Mesendoderm (in vitro differentiated cells): Measurements from ENCODE around the gene MYO18B.

Experiments used
- DNase-seq: peaks from one replicate; pipeline ENCODE4 v3.0.0; 2013
- H2AK5ac ChIP-seq: 2 replicates; pipeline ENCODE4 v1.6.1; 2013; ENCODE audit warnings: low read length, inconsistent platforms
- H2BK120ac ChIP-seq: 2 replicates; pipeline ENCODE4 v1.6.1; 2013; ENCODE audit warnings: low read depth, mild to moderate bottlenecking, low read length, moderate library complexity, mixed read lengths
- H2BK15ac ChIP-seq: replicated peaks from 2 replicates; pipeline ENCODE4 v1.6.1; 2013; ENCODE audit warnings: low read depth, mild to moderate bottlenecking, moderate library complexity
- H2BK5ac ChIP-seq: 2 replicates; pipeline ENCODE4 v1.6.1; 2013; ENCODE audit warnings: low read length, inconsistent platforms
- H3K18ac ChIP-seq: 2 replicates; pipeline ENCODE4 v1.6.1; 2013; ENCODE audit warnings: mild to moderate bottlenecking, low read length, mixed read lengths
- H3K23ac ChIP-seq: one replicate; pipeline ENCODE4 v1.6.1; 2013; ENCODE audit warnings: low read length
- H3K27ac ChIP-seq: 2 replicates; pipeline ENCODE4 v1.5.1; 2013; ENCODE audit warnings: low read depth, mild to moderate bottlenecking, inconsistent platforms, low read length, moderate library complexity
- H3K27me3 ChIP-seq: 2 replicates; pipeline ENCODE4 v1.6.1; 2013; ENCODE audit warnings: low read length, control low read depth, mild to moderate bottlenecking, inconsistent platforms; ENCODE audit not compliant: insufficient read depth, poor library complexity
- H3K36me3 ChIP-seq: 2 replicates; pipeline ENCODE4 v1.6.1; 2013; ENCODE audit warnings: low read length, inconsistent platforms; ENCODE audit not compliant: control insufficient read depth, insufficient read depth
- H3K4ac ChIP-seq: one replicate; pipeline ENCODE4 v1.6.1; 2013; ENCODE audit warnings: low read depth, mild to moderate bottlenecking, low read length, moderate library complexity
- H3K4me1 ChIP-seq: 2 replicates; pipeline ENCODE4 v1.6.1; 2013; ENCODE audit warnings: low read depth, low read length, inconsistent platforms; ENCODE audit not compliant: control insufficient read depth
- H3K4me2 ChIP-seq: 2 replicates; pipeline ENCODE4 v1.6.1; 2013; ENCODE audit warnings: low read length
- H3K4me3 ChIP-seq: 2 replicates; pipeline ENCODE4 v1.5.1; 2013; ENCODE audit warnings: mild to moderate bottlenecking, low read length
- H3K56ac ChIP-seq: one replicate; pipeline ENCODE4 v1.6.1; 2013; ENCODE audit warnings: low read length
- H3K79me1 ChIP-seq: 2 replicates; pipeline ENCODE4 v1.6.1; 2013; ENCODE audit warnings: low read length, inconsistent platforms
- H3K79me2 ChIP-seq: 2 replicates; pipeline ENCODE4 v1.6.1; 2013; ENCODE audit warnings: mild to moderate bottlenecking, low read length; ENCODE audit not compliant: control insufficient read depth, insufficient read depth
- H3K9ac ChIP-seq: 2 replicates; pipeline ENCODE4 v1.6.1; 2013; ENCODE audit warnings: low read length, inconsistent platforms
- H4K5ac ChIP-seq: one replicate; pipeline ENCODE4 v1.6.1; 2013; ENCODE audit warnings: low read length
- H4K8ac ChIP-seq: one replicate; pipeline ENCODE4 v1.6.1; 2013; ENCODE audit warnings: low read depth, mild to moderate bottlenecking, control low read depth, low read length, moderate library complexity
- WGBS: extraction: QIAGEN DNeasy Blood & Tissue Kit; methylation state at CpG from one replicate; pipeline ENCODE4 v1.1.7; 2013; ENCODE audit warnings: low lambda C conversion rate, missing lambda C conversion rate; ENCODE audit not compliant: insufficient coverage; ENCODE audit errors: extremely low coverage; 5-methylcytosine and 5-hydroxymethylcytosine counted together

The MYO18B gene

GRCh38 chr22:25959818-25960774 lies 218.1 kb downstream of the MYO18B start:
- Histone ChIP-seq H3K36me3 (no peaks in the 10 kb centered on the region), H3K27me3 (no peaks in the 10 kb centered on the region), H3K18ac (no peak overlapping the region), H3K27ac (no peak overlapping the region), H3K23ac (no peak overlapping the region), H3K4me2 (no peak overlapping the region), H3K4me1 (no peaks in the 10 kb centered on the region), H2BK5ac (no peak overlapping the region), H3K4me3 (no peak overlapping the region), H2AK5ac (no peak overlapping the region), H3K4ac (no peak overlapping the region), H4K5ac (no peak overlapping the region), H2BK15ac (no peak overlapping the region), H4K8ac (no peak overlapping the region), H3K79me1 (no peaks in the 10 kb centered on the region), H3K79me2 (no peaks in the 10 kb centered on the region), H2BK120ac (no peak overlapping the region), H3K56ac (no peak overlapping the region), H3K9ac (no peak overlapping the region)
- DNase-seq = peak; percentile 45
- no CpG with 5 or more reads among the region's 12 CpGs for WGBS

GRCh38 chr22:25961699-25962098 lies 219.7 kb downstream of the MYO18B start:
- H2AK5ac ChIP-seq = no peak overlapping the region
- H3K4me2 ChIP-seq = no peak overlapping the region
- WGBS = no CpG with 5 or more reads among the region's 5 CpGs
- H3K27ac ChIP-seq = no peak overlapping the region
- H3K9ac ChIP-seq = no peak overlapping the region
- H2BK120ac ChIP-seq = no peak overlapping the region
- no peak overlapping the region for H3K4me3 ChIP-seq
- H3K4me1 ChIP-seq = peaks cover 3% of the 10 kb centered on the region
- no peaks in the 10 kb centered on the region for H3K79me2 ChIP-seq
- no peaks in the 10 kb centered on the region for H3K79me1 ChIP-seq
- H3K27me3 ChIP-seq = no peaks in the 10 kb centered on the region
- H4K8ac ChIP-seq = no peak overlapping the region
- H2BK5ac ChIP-seq = no peak overlapping the region
- no peaks in the 10 kb centered on the region for H3K36me3 ChIP-seq
- H3K56ac ChIP-seq = no peak overlapping the region
- H4K5ac ChIP-seq = no peak overlapping the region
- H3K23ac ChIP-seq = no peak overlapping the region
- H3K18ac ChIP-seq = no peak overlapping the region
- DNase-seq = no peak
- no peak overlapping the region for H2BK15ac ChIP-seq
- no peak overlapping the region for H3K4ac ChIP-seq

- DNase-seq = no peak
- Histone ChIP-seq H4K5ac (no peak overlapping the region), H2AK5ac (no peak overlapping the region), H3K23ac (no peak overlapping the region), H3K4ac (no peak overlapping the region), H3K27me3 (no peaks in the 10 kb centered on the region), H3K79me1 (no peaks in the 10 kb centered on the region), H4K8ac (no peak overlapping the region), H2BK15ac (no peak overlapping the region), H3K9ac (no peak overlapping the region), H3K56ac (no peak overlapping the region), H3K18ac (no peak overlapping the region), H3K79me2 (no peaks in the 10 kb centered on the region), H2BK5ac (no peak overlapping the region), H3K4me3 (no peak overlapping the region), H3K4me1 (peaks cover 3% of the 10 kb centered on the region), H3K27ac (no peak overlapping the region), H3K4me2 (no peak overlapping the region), H3K36me3 (no peaks in the 10 kb centered on the region), H2BK120ac (no peak overlapping the region)
- WGBS = no CpG with 5 or more reads among the region's 2 CpGs
These were observed 220.7 kb downstream of the MYO18B start for GRCh38 chr22:25962711-25963110.

GRCh38 chr22:25964961-25965730 lies 223.2 kb downstream of the MYO18B start:
- no peaks in the 10 kb centered on the region for H3K79me2 ChIP-seq
- no peak overlapping the region for H4K8ac ChIP-seq
- H3K27ac ChIP-seq = no peak overlapping the region
- H3K4me1 ChIP-seq = peaks cover 6% of the 10 kb centered on the region
- no peak overlapping the region for H3K18ac ChIP-seq
- H3K56ac ChIP-seq = no peak overlapping the region
- no peaks in the 10 kb centered on the region for H3K27me3 ChIP-seq
- H3K4ac ChIP-seq = no peak overlapping the region
- no peak overlapping the region for H3K4me2 ChIP-seq
- no peaks in the 10 kb centered on the region for H3K79me1 ChIP-seq
- H2BK15ac ChIP-seq = no peak overlapping the region
- no peak overlapping the region for H3K4me3 ChIP-seq
- H2BK5ac ChIP-seq = no peak overlapping the region
- no peak overlapping the region for H2AK5ac ChIP-seq
- H3K36me3 ChIP-seq = no peaks in the 10 kb centered on the region
- no peak overlapping the region for H3K23ac ChIP-seq
- no peak for DNase-seq
- no peak overlapping the region for H2BK120ac ChIP-seq
- no peak overlapping the region for H3K9ac ChIP-seq
- no peak overlapping the region for H4K5ac ChIP-seq
- WGBS = no CpG with 5 or more reads among the region's 10 CpGs

GRCh38 chr22:25966448-25966913 lies 224.5 kb downstream of the MYO18B start:
- Histone ChIP-seq H2AK5ac (no peak overlapping the region), H3K79me1 (no peaks in the 10 kb centered on the region), H4K5ac (no peak overlapping the region), H3K4me3 (no peak overlapping the region), H3K9ac (no peak overlapping the region), H3K4ac (no peak overlapping the region), H3K4me1 (peaks cover 17% of the 10 kb centered on the region), H3K23ac (no peak overlapping the region), H3K27me3 (no peaks in the 10 kb centered on the region), H4K8ac (no peak overlapping the region), H3K4me2 (no peak overlapping the region), H2BK5ac (no peak overlapping the region), H3K27ac (no peak overlapping the region), H2BK120ac (no peak overlapping the region), H2BK15ac (no peak overlapping the region), H3K79me2 (no peaks in the 10 kb centered on the region), H3K18ac (peak overlapping the region; percentile 34), H3K36me3 (no peaks in the 10 kb centered on the region), H3K56ac (no peak overlapping the region)
- WGBS = no CpG with 5 or more reads among the region's 8 CpGs
- DNase-seq = peak; percentile 81
